GM12878 (cell line): Measurements from ENCODE around the gene TRAF3IP3. TPM values are rescaled to one million over a fixed set of nuclear protein-coding genes. Genes with fewer than 3 reads are reported as not detected.

Experiments
- ATAC-seq: fragments of 200-7000 bp; cut with Tn5 transposase; 3 replicates; pipeline ENCODE4 v1.9.1; 2020; ENCODE audit warnings: mild to moderate bottlenecking, moderate library complexity
- BruUV-seq: library from RNA; stranded (reverse); fragments of 400-500 nt; replicated peaks from 2 replicates; lab custom pipeline; 2021; lab: Mats Ljungman, UMichigan
- CTCF ChIA-PET: fragments of 300-600 bp; sonication (Branson Sonifier 250); formaldehyde crosslinking; extraction: SDS; loops from one replicate; lab custom pipeline; 2021; ENCODE audit warnings: inconsistent platforms; lab: Yijun Ruan, JAX
- POLR2A ChIA-PET: fragments of 350-600 bp; formaldehyde crosslinking; extraction: SDS; loops from one replicate; lab custom pipeline; 2021; ENCODE audit warnings: inconsistent platforms; lab: Charles Lee
- RAD21 ChIA-PET: fragments of 300-600 bp; sonication (Branson Sonifier 250); formaldehyde crosslinking; loops from one replicate; lab custom pipeline; 2023; ENCODE audit warnings: antibody characterized with exemption; ENCODE audit not compliant: unreplicated experiment; lab: Charles Lee
- SMC1A ChIA-PET: fragments of 300-600 bp; sonication (Branson Sonifier 250); formaldehyde crosslinking; loops from one replicate; lab custom pipeline; 2023; ENCODE audit not compliant: unreplicated experiment, uncharacterized antibody; lab: Charles Lee
- DNase-seq: peaks from one replicate; pipeline ENCODE4 v3.0.0-alpha.2; 2011; ENCODE audit warnings: low read depth, low spot score
- FAIRE-seq: peaks from 3 replicates; lab custom pipeline; 2011; peaks lifted over from hg19 to GRCh38; lab: Jason Lieb, UNC
- H2AFZ ChIP-seq: 2 replicates; pipeline ENCODE4 v1.6.0; 2011; ENCODE audit warnings: low read depth, low read length, control low read depth; ENCODE audit not compliant: control insufficient read depth
- H3K27ac ChIP-seq: 2 replicates; pipeline ENCODE4 v1.5.1; 2011; ENCODE audit warnings: control low read depth; ENCODE audit not compliant: control insufficient read depth, insufficient read depth
- H3K27me3 ChIP-seq, 2 experiments: replicated peaks in 1 of 2; 2 replicates each; pipeline versions ENCODE4 v1.6.0 to v1.6.1; 2011; ENCODE audit warnings: low read length in 1 of 2; ENCODE audit not compliant: control insufficient read depth in 2 of 2, insufficient read depth in 2 of 2
- H3K36me3 ChIP-seq, 2 experiments: 2 replicates each; pipeline ENCODE4 v1.5.1; 2011; ENCODE audit warnings: low read length in 1 of 2; ENCODE audit not compliant: control insufficient read depth in 2 of 2, insufficient read depth in 2 of 2
- H3K4me1 ChIP-seq: 2 replicates; pipeline ENCODE4 v1.6.1; 2011; ENCODE audit warnings: mild to moderate bottlenecking, low read length, moderate library complexity, mixed read lengths; ENCODE audit not compliant: control insufficient read depth, insufficient read depth
- H3K4me2 ChIP-seq: 2 replicates; pipeline ENCODE4 v1.6.0; 2011; ENCODE audit warnings: control low read depth; ENCODE audit not compliant: control insufficient read depth, insufficient read depth
- H3K4me3 ChIP-seq: fragments of 200-600 bp; sonication (generic); 2 replicates; pipeline ENCODE4 v1.5.1; 2016
- H3K79me2 ChIP-seq: 2 replicates; pipeline ENCODE4 v1.6.0; 2011; ENCODE audit warnings: low read length; ENCODE audit not compliant: control insufficient read depth, insufficient read depth
- H3K9ac ChIP-seq: 2 replicates; pipeline ENCODE4 v1.8.0; 2011; ENCODE audit warnings: low read length, control low read depth, mixed read lengths; ENCODE audit not compliant: control insufficient read depth, insufficient read depth
- H3K9me3 ChIP-seq: replicated peaks from 3 replicates; pipeline ENCODE4 v1.5.1; 2011; ENCODE audit warnings: mild to moderate bottlenecking, low read length; ENCODE audit not compliant: control insufficient read depth, insufficient read depth
- H4K20me1 ChIP-seq: 2 replicates; pipeline ENCODE4 v1.6.0; 2011; ENCODE audit not compliant: control insufficient read depth, insufficient read depth
- BMI1 ChIP-seq: fragments of 450-650 bp; IDR thresholded peaks from 2 replicates; pipeline ENCODE4 v1.6.1; 2016; ENCODE audit warnings: mild to moderate bottlenecking, moderate library complexity, borderline replicate concordance
- CEBPB ChIP-seq, 2 experiments: fragments of 150-350 bp in 1 of 2; IDR thresholded peaks; 2 replicates each; pipeline ENCODE4 v1.6.1; 2012 to 2014; ENCODE audit warnings: low read depth in 2 of 2, low read length in 2 of 2, borderline replicate concordance in 1 of 2, inconsistent platforms in 1 of 2
- EZH2 ChIP-seq: IDR thresholded peaks from 2 replicates; pipeline ENCODE4 v1.6.1; 2012; ENCODE audit warnings: low read depth, mild to moderate bottlenecking, control low read depth, inconsistent platforms, low read length, borderline replicate concordance; ENCODE audit not compliant: control insufficient read depth
- HDAC6 ChIP-seq: fragments of 200-600 bp; sonication (generic); IDR thresholded peaks from one replicate; pipeline ENCODE4 v1.8.0; 2017; ENCODE audit warnings: antibody characterized with exemption; ENCODE audit not compliant: unreplicated experiment
- MTA2 ChIP-seq: fragments of 450-650 bp; IDR thresholded peaks from 2 replicates; pipeline ENCODE4 v1.6.1; 2016; ENCODE audit warnings: low read depth, mild to moderate bottlenecking, moderate library complexity
- NBN ChIP-seq: fragments of 450-650 bp; IDR thresholded peaks from 2 replicates; pipeline ENCODE4 v1.6.1; 2016
- NKRF ChIP-seq: fragments of 450-650 bp; conservative IDR thresholded peaks from 2 replicates; pipeline ENCODE4 v1.6.1; 2017; ENCODE audit warnings: mild to moderate bottlenecking, moderate library complexity
- NR2C1 ChIP-seq: fragments of 450-650 bp; IDR thresholded peaks from 2 replicates; pipeline ENCODE4 v1.6.1; 2017; ENCODE audit warnings: antibody characterized with exemption, mild to moderate bottlenecking, moderate library complexity
- POLR2AphosphoS5 ChIP-seq: IDR thresholded peaks from 2 replicates; pipeline ENCODE4 v1.6.1; 2011; ENCODE audit warnings: mild to moderate bottlenecking, low read length, inconsistent platforms
- SP1 ChIP-seq: IDR thresholded peaks from one replicate; pipeline ENCODE4 v1.6.1; 2011; ENCODE audit warnings: low read depth, low read length
- SREBF1 ChIP-seq: IDR thresholded peaks from 2 replicates; pipeline ENCODE4 v1.6.1; 2012; ENCODE audit warnings: mild to moderate bottlenecking, low read length
- TAF1 ChIP-seq: IDR thresholded peaks from 2 replicates; pipeline ENCODE4 v1.6.1; 2011; ENCODE audit warnings: mild to moderate bottlenecking, low read depth, low read length, borderline replicate concordance
- TBL1XR1 ChIP-seq: IDR thresholded peaks from 2 replicates; pipeline ENCODE4 v1.6.1; 2012; ENCODE audit warnings: low read depth, low read length, improper control_type of control experiment
- TCF7 ChIP-seq: IDR thresholded peaks from 2 replicates; pipeline ENCODE4 v1.6.1; 2014; ENCODE audit warnings: antibody characterized with exemption, borderline replicate concordance
- WGBS: methylation state at CpG from one replicate; pipeline ENCODE4 v1.1.6; 2016; ENCODE audit warnings: low lambda C conversion rate; ENCODE audit not compliant: insufficient replicate concordance, insufficient coverage; ENCODE audit errors: missing lambda C conversion rate; 5-methylcytosine and 5-hydroxymethylcytosine counted together
- in situ Hi-C: fragments of 300-500 bp; cut with MboI; formaldehyde crosslinking; loops from 9 replicates; pipeline ENCODE4 v1.14.3; 2018; ENCODE audit warnings: mixed read lengths
- intact Hi-C: fragments of 100-400 bp; cut with micrococcal nuclease; formaldehyde crosslinking; loops from one replicate; pipeline ENCODE4 v1.14.2; 2022; ENCODE audit not compliant: unreplicated experiment
- polyA plus RNA-seq, 11 experiments: library from polyadenylated mRNA; depleted of rRNA in 4 of 11; unstranded in 6 of 11; stranded (reverse) in 5 of 11; fragments of >200 nt; fragmentation: Nextera tagmentation in 4 of 11; fragmentation: Illumina TruSeq in 1 of 11; extraction: Ambion mirVana in 4 of 11; extraction: Trizol in 1 of 11; gene quantifications; 1 replicate in 1 of 11; 2 replicates in 10 of 11; pipeline versions ENCODE4 v1.2.1 to v1.2.3, GENCODE V29; 2011 to 2016; ENCODE audit warnings: inconsistent platforms in 2 of 11, missing spikeins in 2 of 11, low read depth in 1 of 11
- total RNA-seq, 4 experiments: library from RNA; depleted of rRNA in 3 of 4; stranded (reverse); fragments of >200 nt in 3 of 4; fragmentation: Illumina TruSeq in 1 of 4; extraction: Trizol in 1 of 4; gene quantifications; 2 replicates each; pipeline versions ENCODE4 v1.2.1 to v1.2.3, GENCODE V29; 2013 to 2021

Gene TRAF3IP3
- total and polyA plus RNA-seq, 10 of the 15 experiments (the other 5 are each of a cell fraction or from before 2014, with no cell fraction given) = 61.6 to 121 (median 96.5) TPM

- TF ChIP-seq NKRF (no peak), HDAC6 (no peak), EZH2 (no peak)
These were observed 19.2 kb upstream of the TRAF3IP3 start (continued) for GRCh38 chr1:209736490-209737117.

- ATAC-seq = no peak
- Histone ChIP-seq H3K4me3 (no peak overlapping the region), H3K4me1 (no peaks in the 10 kb centered on the region; the same call in 1 of the 2 replicates), H3K36me3 (no peaks in the 10 kb centered on the region), H3K27me3 (no peaks in the 10 kb centered on the region), H3K4me2 (no peak overlapping the region), H3K27ac (no peak overlapping the region), H3K9ac (no peak overlapping the region), H4K20me1 (no peaks in the 10 kb centered on the region), H2AFZ (no peak overlapping the region), H3K79me2 (no peaks in the 10 kb centered on the region), H3K9me3 (no peaks in the 10 kb centered on the region)
- intact Hi-C loops (no loop called here), in situ Hi-C loops (no loop called here)
- BruUV-seq = no TSS peak
- CTCF ChIA-PET = interaction anchor here (1.3 to 3.0 kb wide), 5 partner anchors 9 to 139 kb away, joined by 3 to 36 read pairs (median 5); no protein-coding TSS in a partner anchor
- SMC1A ChIA-PET = interaction anchor here (0.6 to 2.9 kb wide), 12 partner anchors 9 to 130 kb away, joined by 3 to 14 read pairs (median 4); no protein-coding TSS in a partner anchor
- POLR2A ChIA-PET = interaction anchor here (1.1 to 1.3 kb wide), 3 partner anchors 10 to 79 kb away, joined by 3 to 5 read pairs (median 3); no protein-coding TSS in a partner anchor
- RAD21 ChIA-PET = interaction anchor here (0.8 to 2.1 kb wide), 7 partner anchors 9 to 140 kb away, joined by 3 to 8 read pairs (median 3); no protein-coding TSS in a partner anchor
- TF ChIP-seq POLR2AphosphoS5 (no peak), TCF7 (no peak), NR2C1 (no peak), MTA2 (no peak), CEBPB (IDR thresholded peaks at IDR 0.05; ENCODE audit: borderline replicate concordance in 1 of 2, low read depth in 2 of 2, low read length in 2 of 2) (no peak), NBN (no peak), SREBF1 (no peak), SP1 (no peak), TAF1 (no peak), BMI1 (no peak), TBL1XR1 (no peak)
- DNase-seq = no peak
- no peak for FAIRE-seq
- WGBS = 24% methylated on average over 5 of the region's 5 CpGs
These were observed 18.7 kb upstream of the TRAF3IP3 start for GRCh38 chr1:209737118-209737505.
